KMS-11 (cell line): Measurements from ENCODE around the gene NMBR.
"Not testable (repeated sequence)": the region's sequence is repeated elsewhere in the genome, so short reads cannot be mapped to it uniquely, and the experiment has no call there.

Experiments
- H2AFZ ChIP-seq: fragments of 200-600 bp; sonication (generic); 2 replicates; pipeline ENCODE4 v1.6.1; 2016; ENCODE audit warnings: antibody characterized with exemption, mixed run types, low read depth
- H3K27ac ChIP-seq: fragments of 200-600 bp; sonication (generic); 2 replicates; pipeline ENCODE4 v1.6.1; 2016; ENCODE audit warnings: mild to moderate bottlenecking, mixed run types
- H3K27me3 ChIP-seq: fragments of 200-600 bp; sonication (generic); 2 replicates; pipeline ENCODE4 v1.6.1; 2017; ENCODE audit warnings: mild to moderate bottlenecking, low read depth, mixed run types, moderate library complexity; ENCODE audit not compliant: insufficient read depth
- H3K36me3 ChIP-seq: fragments of 200-600 bp; sonication (generic); 2 replicates; pipeline ENCODE4 v1.6.1; 2017; ENCODE audit warnings: mild to moderate bottlenecking, mixed run types; ENCODE audit not compliant: insufficient read depth
- H3K4me1 ChIP-seq: fragments of 200-600 bp; sonication (generic); 2 replicates; pipeline ENCODE4 v1.6.1; 2016; ENCODE audit warnings: mild to moderate bottlenecking, low read depth, mixed run types; ENCODE audit not compliant: poor library complexity, severe bottlenecking
- H3K4me2 ChIP-seq: fragments of 200-600 bp; sonication (generic); 2 replicates; pipeline ENCODE4 v1.7.0; 2016; ENCODE audit warnings: mild to moderate bottlenecking, mixed run types
- H3K4me3 ChIP-seq: fragments of 200-600 bp; sonication (generic); IDR thresholded peaks from 2 replicates; pipeline ENCODE4 v1.6.1; 2017; ENCODE audit warnings: low read depth, low read length, mixed read lengths; ENCODE audit not compliant: insufficient read depth
- H3K79me2 ChIP-seq: fragments of 200-600 bp; sonication (generic); 2 replicates; pipeline ENCODE4 v1.6.1; 2016; ENCODE audit warnings: low read depth, mixed run types; ENCODE audit not compliant: insufficient read depth
- H3K9ac ChIP-seq: fragments of 200-600 bp; sonication (generic); 2 replicates; pipeline ENCODE4 v1.6.1; 2016; ENCODE audit warnings: mild to moderate bottlenecking, mixed run types
- H4K20me1 ChIP-seq: fragments of 200-600 bp; sonication (generic); 2 replicates; pipeline ENCODE4 v1.6.1; 2016; ENCODE audit warnings: mild to moderate bottlenecking, mixed run types; ENCODE audit not compliant: insufficient read depth
- TF ChIP-seq, protein P1 (sequence below): fragments of 200-600 bp; sonication (generic); conservative IDR thresholded peaks from 2 replicates; pipeline ENCODE4 v1.6.1; 2017; ENCODE audit warnings: low read depth, mild to moderate bottlenecking, antibody characterized with exemption, low read length, moderate library complexity, mixed read lengths

NMBR gene

DNA sequence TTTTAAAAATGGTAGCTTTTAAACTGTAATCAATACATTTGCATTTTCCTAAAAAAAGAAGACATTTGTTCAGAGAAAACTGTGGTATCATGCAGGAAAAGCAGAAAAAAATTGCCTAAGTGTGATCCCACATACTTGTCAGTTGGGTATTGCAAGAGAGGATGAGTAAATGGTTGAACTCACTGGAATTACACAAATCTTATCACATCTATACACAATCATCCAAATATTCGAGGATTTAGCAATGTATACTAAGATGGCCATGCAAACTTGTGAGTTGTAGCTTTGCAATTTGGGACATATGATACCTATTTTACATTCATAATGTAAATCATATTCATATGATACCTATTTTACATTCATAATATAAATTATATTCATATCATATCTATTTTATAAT lies 72.4 kb downstream of the NMBR start:
- Histone ChIP-seq H3K4me2 (no peak overlapping the region), H3K27ac (no peak overlapping the region), H4K20me1 (no peaks in the 10 kb centered on the region), H3K9ac (no peak overlapping the region), H3K4me1 (no peaks in the 10 kb centered on the region), H3K79me2 (no peaks in the 10 kb centered on the region), H3K4me3 (no peak overlapping the region), H3K36me3 (no peaks in the 10 kb centered on the region), H2AFZ (no peak overlapping the region), H3K27me3 (no peaks in the 10 kb centered on the region)
- TF ChIP-seq, protein P1, sequence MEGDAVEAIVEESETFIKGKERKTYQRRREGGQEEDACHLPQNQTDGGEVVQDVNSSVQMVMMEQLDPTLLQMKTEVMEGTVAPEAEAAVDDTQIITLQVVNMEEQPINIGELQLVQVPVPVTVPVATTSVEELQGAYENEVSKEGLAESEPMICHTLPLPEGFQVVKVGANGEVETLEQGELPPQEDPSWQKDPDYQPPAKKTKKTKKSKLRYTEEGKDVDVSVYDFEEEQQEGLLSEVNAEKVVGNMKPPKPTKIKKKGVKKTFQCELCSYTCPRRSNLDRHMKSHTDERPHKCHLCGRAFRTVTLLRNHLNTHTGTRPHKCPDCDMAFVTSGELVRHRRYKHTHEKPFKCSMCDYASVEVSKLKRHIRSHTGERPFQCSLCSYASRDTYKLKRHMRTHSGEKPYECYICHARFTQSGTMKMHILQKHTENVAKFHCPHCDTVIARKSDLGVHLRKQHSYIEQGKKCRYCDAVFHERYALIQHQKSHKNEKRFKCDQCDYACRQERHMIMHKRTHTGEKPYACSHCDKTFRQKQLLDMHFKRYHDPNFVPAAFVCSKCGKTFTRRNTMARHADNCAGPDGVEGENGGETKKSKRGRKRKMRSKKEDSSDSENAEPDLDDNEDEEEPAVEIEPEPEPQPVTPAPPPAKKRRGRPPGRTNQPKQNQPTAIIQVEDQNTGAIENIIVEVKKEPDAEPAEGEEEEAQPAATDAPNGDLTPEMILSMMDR = no peak

DNA sequence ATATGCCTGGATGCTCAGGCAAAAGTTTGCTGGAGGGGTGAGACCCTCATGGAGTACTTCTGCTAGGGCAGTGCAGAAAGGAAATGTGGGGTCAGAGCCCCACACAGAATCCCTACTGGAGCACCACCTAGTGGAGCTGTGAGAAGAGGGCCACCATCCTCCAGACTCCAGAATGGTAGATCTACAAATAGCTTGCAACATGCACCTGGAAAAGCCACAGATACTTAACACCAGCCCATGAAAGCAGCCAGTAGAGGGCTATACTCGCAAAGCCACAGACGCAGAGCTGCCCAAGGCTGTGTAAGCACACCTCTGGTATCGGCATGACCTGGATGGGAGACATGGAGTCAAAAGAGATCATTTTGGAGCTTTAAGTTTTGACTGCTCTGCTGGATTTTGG lies 74.9 kb downstream of the NMBR start:
- no peaks in the 10 kb centered on the region for H3K4me1 ChIP-seq
- H3K27ac ChIP-seq = no peak overlapping the region
- H3K27me3 ChIP-seq = no peaks in the 10 kb centered on the region
- H3K4me3 ChIP-seq = no peak overlapping the region
- no peaks in the 10 kb centered on the region for H4K20me1 ChIP-seq
- no peak overlapping the region for H3K9ac ChIP-seq
- H3K4me2 ChIP-seq = no peak overlapping the region
- H3K79me2 ChIP-seq = no peaks in the 10 kb centered on the region
- TF ChIP-seq, protein P1 = no peak
- H2AFZ ChIP-seq = no peak overlapping the region
- no peaks in the 10 kb centered on the region for H3K36me3 ChIP-seq

DNA sequence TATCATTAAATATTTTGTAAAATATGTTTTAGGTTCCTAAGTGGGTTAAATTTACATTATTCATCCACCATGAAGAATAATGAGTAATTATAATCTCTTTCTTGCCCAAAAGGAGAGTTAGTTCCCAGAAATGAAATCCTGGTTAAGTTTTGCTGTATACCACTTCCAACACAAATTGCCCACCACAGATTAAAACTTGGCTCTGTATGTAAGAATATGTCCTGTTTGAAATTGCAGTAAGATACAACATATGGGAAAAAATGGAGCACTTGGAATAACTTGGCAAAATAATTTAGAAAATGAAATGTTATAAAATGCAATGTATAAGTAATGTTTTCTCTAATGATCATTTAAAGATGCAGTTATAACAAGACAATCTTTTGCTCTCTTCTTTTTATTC lies 78.5 kb downstream of the NMBR start:
- Histone ChIP-seq H3K9ac (no peak overlapping the region), H3K4me3 (no peak overlapping the region), H2AFZ (no peak overlapping the region), H3K36me3 (no peaks in the 10 kb centered on the region), H3K27ac (no peak overlapping the region), H3K4me1 (no peaks in the 10 kb centered on the region), H3K27me3 (no peaks in the 10 kb centered on the region), H4K20me1 (no peaks in the 10 kb centered on the region), H3K4me2 (no peak overlapping the region), H3K79me2 (no peaks in the 10 kb centered on the region)
- TF ChIP-seq, protein P1 = no peak

DNA sequence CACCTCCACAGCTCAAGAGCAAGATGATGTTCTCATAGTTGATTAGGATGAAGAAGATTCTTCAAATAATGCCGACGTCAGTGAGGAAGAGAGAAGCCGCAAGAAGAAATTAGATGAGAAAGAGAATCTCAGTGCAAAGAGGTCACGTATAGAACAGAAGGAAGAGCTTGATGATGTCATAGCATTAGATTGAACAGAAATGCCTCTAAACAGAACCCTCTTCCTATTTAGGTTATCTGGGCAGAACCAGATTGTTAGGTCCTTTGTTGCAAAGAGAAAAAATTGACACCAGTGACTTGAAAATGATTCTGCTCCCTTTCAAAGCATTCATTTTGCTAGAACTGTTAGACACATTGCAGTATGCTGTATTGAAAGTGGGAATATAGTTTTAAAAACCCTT lies 84.1 kb downstream of the NMBR start:
- H3K4me3 ChIP-seq, H3K27ac ChIP-seq, H2AFZ ChIP-seq, H4K20me1 ChIP-seq, H3K4me2 ChIP-seq, H3K36me3 ChIP-seq, H3K79me2 ChIP-seq, H3K27me3 ChIP-seq, H3K9ac ChIP-seq, H3K4me1 ChIP-seq: not testable (repeated sequence)

DNA sequence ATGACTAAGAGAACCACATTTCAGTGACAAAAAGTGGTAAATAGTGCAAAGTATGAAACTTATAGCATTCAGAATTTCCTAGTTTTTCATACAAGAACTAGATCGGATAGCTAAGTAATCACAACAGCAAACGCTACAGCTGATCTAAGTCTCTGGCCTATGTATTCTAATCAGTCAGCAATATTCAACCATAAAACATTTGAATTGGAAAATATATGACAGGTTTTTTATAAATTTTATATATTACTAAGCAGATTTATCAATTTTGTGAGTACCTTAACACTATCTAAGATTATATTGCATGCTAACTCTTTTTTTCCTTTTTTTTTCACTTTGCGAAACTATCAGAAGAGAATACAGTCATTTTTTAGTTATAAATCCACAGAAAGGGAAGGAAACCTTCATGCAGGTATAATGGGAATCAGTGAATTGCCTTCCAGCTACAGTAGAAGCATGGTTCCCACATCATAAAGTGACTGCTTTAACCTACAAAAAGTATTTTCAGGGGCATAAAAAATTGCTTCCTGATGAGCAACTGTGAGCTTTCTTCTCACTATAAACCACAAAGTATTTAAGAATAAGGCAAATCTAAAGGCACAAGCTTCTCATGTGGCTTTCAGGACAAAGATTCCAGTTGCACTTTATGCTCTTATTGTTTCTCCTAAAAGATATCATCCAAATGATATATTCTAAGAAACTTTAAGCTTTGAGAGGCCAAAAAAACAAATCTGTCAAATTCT lies 88.2 kb downstream of the NMBR start:
- Histone ChIP-seq H2AFZ (no peak overlapping the region), H3K27me3 (no peaks in the 10 kb centered on the region), H4K20me1 (no peaks in the 10 kb centered on the region), H3K27ac (no peak overlapping the region), H3K4me3 (no peak overlapping the region), H3K4me1 (no peaks in the 10 kb centered on the region), H3K79me2 (no peaks in the 10 kb centered on the region), H3K4me2 (no peak overlapping the region), H3K9ac (no peak overlapping the region), H3K36me3 (no peaks in the 10 kb centered on the region)
- TF ChIP-seq, protein P1 = no peak
